ENCODE measurements around the gene RABGAP1L.

RABGAP1L gene

GRCh38 chr1:174366946-174367345 lies 207.6 kb downstream of the RABGAP1L start:
- Histone ChIP-seq H3K27me3 (ENCODE audit: control insufficient read depth, insufficient read depth, low read length) (no peaks in the 10 kb centered on the region), H3K36me3 (ENCODE audit: control insufficient read depth, insufficient read depth, low read length) (no peaks in the 10 kb centered on the region), H3K27ac (ENCODE audit: low read depth, low read length) (no peak overlapping the region), H3K4me3 (ENCODE audit: low read depth, low read length) (no peak overlapping the region), H3K4me1 (ENCODE audit: control insufficient read depth, insufficient read depth, low read length) (no peaks in the 10 kb centered on the region), H3K9ac (ENCODE audit: low read length) (no peak overlapping the region), H3K9me3 (ENCODE audit: control insufficient read depth, insufficient read depth, low read depth, low read length) (no peaks in the 10 kb centered on the region)

GRCh38 chr1:174367892-174368291 lies 208.6 kb downstream of the RABGAP1L start:
- Histone ChIP-seq H3K36me3 (ENCODE audit: control insufficient read depth, insufficient read depth, low read length) (no peaks in the 10 kb centered on the region), H3K9me3 (ENCODE audit: control insufficient read depth, insufficient read depth, low read depth, low read length) (no peaks in the 10 kb centered on the region), H3K4me1 (ENCODE audit: control insufficient read depth, insufficient read depth, low read length) (peaks cover under 1% of the 10 kb centered on the region; the same call in 1 of the 2 replicates), H3K27me3 (ENCODE audit: control insufficient read depth, insufficient read depth, low read length) (no peaks in the 10 kb centered on the region), H3K9ac (ENCODE audit: low read length) (no peak overlapping the region), H3K27ac (ENCODE audit: low read depth, low read length) (no peak overlapping the region), H3K4me3 (ENCODE audit: low read depth, low read length) (no peak overlapping the region)

- no peak overlapping the region for H3K9ac ChIP-seq (ENCODE audit: low read length)
Observed at GRCh38 chr1:174376030-174376429, 216.7 kb downstream of the RABGAP1L start.

GRCh38 chr1:174391716-174392115 lies 232.4 kb downstream of the RABGAP1L start:
- Histone ChIP-seq H3K9ac (ENCODE audit: low read length) (no peak overlapping the region), H3K9me3 (ENCODE audit: control insufficient read depth, insufficient read depth, low read depth, low read length) (no peaks in the 10 kb centered on the region), H3K27me3 (ENCODE audit: control insufficient read depth, insufficient read depth, low read length) (no peaks in the 10 kb centered on the region)

More at GRCh38 chr1:174376030-174376429, 216.7 kb downstream of the RABGAP1L start:
- no peak overlapping the region for H3K4me3 ChIP-seq (ENCODE audit: low read depth, low read length)
- H3K9me3 ChIP-seq (ENCODE audit: control insufficient read depth, insufficient read depth, low read depth, low read length) = 0 out of 2 replicates have a peak, but pooled peaks cover 3% of the 10 kb centered on the region
- peaks cover 5% of the 10 kb centered on the region; the same call in 1 of the 2 replicates for H3K4me1 ChIP-seq (ENCODE audit: control insufficient read depth, insufficient read depth, low read length)
- no peaks in the 10 kb centered on the region for H3K36me3 ChIP-seq (ENCODE audit: control insufficient read depth, insufficient read depth, low read length)
- H3K27ac ChIP-seq (ENCODE audit: low read depth, low read length) = no peak overlapping the region
- no peaks in the 10 kb centered on the region for H3K27me3 ChIP-seq (ENCODE audit: control insufficient read depth, insufficient read depth, low read length)

GRCh38 chr1:174393885-174394284 lies 234.6 kb downstream of the RABGAP1L start:
- Histone ChIP-seq H3K4me1 (ENCODE audit: control insufficient read depth, insufficient read depth, low read length) (no peaks in the 10 kb centered on the region), H3K9ac (ENCODE audit: low read length) (no peak overlapping the region), H3K36me3 (ENCODE audit: control insufficient read depth, insufficient read depth, low read length) (no peaks in the 10 kb centered on the region), H3K27ac (ENCODE audit: low read depth, low read length) (no peak overlapping the region), H3K9me3 (ENCODE audit: control insufficient read depth, insufficient read depth, low read depth, low read length) (no peaks in the 10 kb centered on the region), H3K4me3 (ENCODE audit: low read depth, low read length) (no peak overlapping the region), H3K27me3 (ENCODE audit: control insufficient read depth, insufficient read depth, low read length) (no peaks in the 10 kb centered on the region)

More at GRCh38 chr1:174391716-174392115, 232.4 kb downstream of the RABGAP1L start:
- Histone ChIP-seq H3K36me3 (ENCODE audit: control insufficient read depth, insufficient read depth, low read length) (no peaks in the 10 kb centered on the region), H3K27ac (ENCODE audit: low read depth, low read length) (no peak overlapping the region), H3K4me3 (ENCODE audit: low read depth, low read length) (no peak overlapping the region), H3K4me1 (ENCODE audit: control insufficient read depth, insufficient read depth, low read length) (no peaks in the 10 kb centered on the region)

- no peaks in the 10 kb centered on the region for H3K36me3 ChIP-seq (ENCODE audit: control insufficient read depth, insufficient read depth, low read length)
- H3K27ac ChIP-seq (ENCODE audit: low read depth, low read length) = no peak overlapping the region
- H3K9me3 ChIP-seq (ENCODE audit: control insufficient read depth, insufficient read depth, low read depth, low read length) = no peaks in the 10 kb centered on the region
- H3K4me3 ChIP-seq (ENCODE audit: low read depth, low read length) = no peak overlapping the region
- no peaks in the 10 kb centered on the region for H3K27me3 ChIP-seq (ENCODE audit: control insufficient read depth, insufficient read depth, low read length)
- H3K9ac ChIP-seq (ENCODE audit: low read length) = no peak overlapping the region
- no peaks in the 10 kb centered on the region for H3K4me1 ChIP-seq (ENCODE audit: control insufficient read depth, insufficient read depth, low read length)
Observed at GRCh38 chr1:174397261-174397660, 237.9 kb downstream of the RABGAP1L start.

GRCh38 chr1:174398246-174398645 lies 238.9 kb downstream of the RABGAP1L start:
- no peak overlapping the region for H3K4me3 ChIP-seq (ENCODE audit: low read depth, low read length)
- H3K27ac ChIP-seq (ENCODE audit: low read depth, low read length) = no peak overlapping the region
- H3K9ac ChIP-seq (ENCODE audit: low read length) = no peak overlapping the region
- H3K4me1 ChIP-seq (ENCODE audit: control insufficient read depth, insufficient read depth, low read length) = no peaks in the 10 kb centered on the region
- no peaks in the 10 kb centered on the region for H3K9me3 ChIP-seq (ENCODE audit: control insufficient read depth, insufficient read depth, low read depth, low read length)
- H3K36me3 ChIP-seq (ENCODE audit: control insufficient read depth, insufficient read depth, low read length) = no peaks in the 10 kb centered on the region
- H3K27me3 ChIP-seq (ENCODE audit: control insufficient read depth, insufficient read depth, low read length) = no peaks in the 10 kb centered on the region

- H3K9me3 ChIP-seq (ENCODE audit: control insufficient read depth, insufficient read depth, low read depth, low read length) = no peaks in the 10 kb centered on the region
- H3K4me1 ChIP-seq (ENCODE audit: control insufficient read depth, insufficient read depth, low read length) = no peaks in the 10 kb centered on the region
- H3K27me3 ChIP-seq (ENCODE audit: control insufficient read depth, insufficient read depth, low read length) = no peaks in the 10 kb centered on the region
- no peak overlapping the region for H3K27ac ChIP-seq (ENCODE audit: low read depth, low read length)
- no peak overlapping the region for H3K4me3 ChIP-seq (ENCODE audit: low read depth, low read length)
- no peaks in the 10 kb centered on the region for H3K36me3 ChIP-seq (ENCODE audit: control insufficient read depth, insufficient read depth, low read length)
- no peak overlapping the region for H3K9ac ChIP-seq (ENCODE audit: low read length)
Observed at GRCh38 chr1:174399211-174399610, 239.9 kb downstream of the RABGAP1L start.

GRCh38 chr1:174401075-174401474 lies 241.8 kb downstream of the RABGAP1L start:
- Histone ChIP-seq H3K27me3 (ENCODE audit: control insufficient read depth, insufficient read depth, low read length) (no peaks in the 10 kb centered on the region), H3K9ac (ENCODE audit: low read length) (no peak overlapping the region), H3K4me3 (ENCODE audit: low read depth, low read length) (no peak overlapping the region), H3K9me3 (ENCODE audit: control insufficient read depth, insufficient read depth, low read depth, low read length) (no peaks in the 10 kb centered on the region), H3K4me1 (ENCODE audit: control insufficient read depth, insufficient read depth, low read length) (no peaks in the 10 kb centered on the region), H3K36me3 (ENCODE audit: control insufficient read depth, insufficient read depth, low read length) (no peaks in the 10 kb centered on the region), H3K27ac (ENCODE audit: low read depth, low read length) (no peak overlapping the region)

- Histone ChIP-seq H3K27me3 (ENCODE audit: control insufficient read depth, insufficient read depth, low read length) (no peaks in the 10 kb centered on the region), H3K4me3 (ENCODE audit: low read depth, low read length) (no peak overlapping the region), H3K27ac (ENCODE audit: low read depth, low read length) (no peak overlapping the region), H3K4me1 (ENCODE audit: control insufficient read depth, insufficient read depth, low read length) (no peaks in the 10 kb centered on the region), H3K9me3 (ENCODE audit: control insufficient read depth, insufficient read depth, low read depth, low read length) (no peaks in the 10 kb centered on the region), H3K36me3 (ENCODE audit: control insufficient read depth, insufficient read depth, low read length) (no peaks in the 10 kb centered on the region), H3K9ac (ENCODE audit: low read length) (no peak overlapping the region)
Observed at GRCh38 chr1:174405219-174405618, 245.9 kb downstream of the RABGAP1L start.

- Histone ChIP-seq H3K27me3 (ENCODE audit: control insufficient read depth, insufficient read depth, low read length) (no peaks in the 10 kb centered on the region), H3K27ac (ENCODE audit: low read depth, low read length) (no peak overlapping the region), H3K9me3 (ENCODE audit: control insufficient read depth, insufficient read depth, low read depth, low read length) (no peaks in the 10 kb centered on the region), H3K4me1 (ENCODE audit: control insufficient read depth, insufficient read depth, low read length) (no peaks in the 10 kb centered on the region), H3K9ac (ENCODE audit: low read length) (no peak overlapping the region), H3K36me3 (ENCODE audit: control insufficient read depth, insufficient read depth, low read length) (no peaks in the 10 kb centered on the region), H3K4me3 (ENCODE audit: low read depth, low read length) (no peak overlapping the region)
Observed at GRCh38 chr1:174406421-174406820, 247.1 kb downstream of the RABGAP1L start.

- Histone ChIP-seq H3K9me3 (ENCODE audit: control insufficient read depth, insufficient read depth, low read depth, low read length) (no peaks in the 10 kb centered on the region), H3K4me3 (ENCODE audit: low read depth, low read length) (no peak overlapping the region)
Observed at GRCh38 chr1:174407665-174408064, 248.3 kb downstream of the RABGAP1L start.

More at GRCh38 chr1:174407665-174408064, 248.3 kb downstream of the RABGAP1L start:
- Histone ChIP-seq H3K36me3 (ENCODE audit: control insufficient read depth, insufficient read depth, low read length) (no peaks in the 10 kb centered on the region), H3K9ac (ENCODE audit: low read length) (no peak overlapping the region), H3K27ac (ENCODE audit: low read depth, low read length) (no peak overlapping the region), H3K27me3 (ENCODE audit: control insufficient read depth, insufficient read depth, low read length) (no peaks in the 10 kb centered on the region), H3K4me1 (ENCODE audit: control insufficient read depth, insufficient read depth, low read length) (no peaks in the 10 kb centered on the region)
